Endothelial cell of coronary artery (primary cell): ENCODE measurements around the gene GRHL3. TPM values are rescaled to one million over a fixed set of nuclear protein-coding genes. Genes with fewer than 3 reads are reported as not detected.

ENCODE experiments used
- total RNA-seq: library from RNA; depleted of rRNA; stranded (reverse); fragments of >200 nt; gene quantifications from 2 replicates; pipeline ENCODE4 v1.2.3, GENCODE V29; 2014

Gene GRHL3
- total RNA-seq, result not detected in 2 replicates

GRCh38 chr1:24319312-24319863, at the start of gene GRHL3:
TSS of gene GRHL3 (plus strand) at chr1:24319357. CDS start at chr1:24319552, 195 bp downstream.

Other genes starting within 250 kb of the GRHL3 start
- 0.09 and 0.28 TPM in 2 replicates for gene MYOM3, start 207.2 kb upstream of the GRHL3 start, total RNA-seq
- gene IL22RA1, start 176.2 kb upstream of the GRHL3 start, total RNA-seq, result under 0.01 TPM in 1 of 2 replicates, not detected in the other
- 0.09 TPM in 1 of 2 replicates, not detected in the other for gene IFNLR1, start 132.1 kb upstream of the GRHL3 start, total RNA-seq
- gene STPG1, start 94.4 kb downstream of the GRHL3 start, total RNA-seq, result 1.5 and 2.9 TPM in 2 replicates
- 11.9 and 32.7 TPM in 2 replicates for gene NIPAL3, start 96.4 kb downstream of the GRHL3 start, total RNA-seq
- gene RCAN3, start 183.5 kb downstream of the GRHL3 start, total RNA-seq, result 1.1 and 1.3 TPM in 2 replicates
- not detected in 2 replicates for gene NCMAP, start 236.7 kb downstream of the GRHL3 start, total RNA-seq